B cell (primary cell): ENCODE measurements around the gene IL22RA1. TPM values are rescaled to one million over a fixed set of nuclear protein-coding genes. Genes with fewer than 3 reads are reported as not detected.

Experiments used
- ATAC-seq: fragments of 200-7000 bp; cut with Tn5 transposase; one replicate; pipeline ENCODE4 v1.10.0; 2021; ENCODE audit warnings: low read depth, mild to moderate bottlenecking, moderate number of reproducible peaks, moderate library complexity
- CTCF ChIA-PET: fragments of 350-600 bp; sonication (Branson Sonifier 250); formaldehyde crosslinking; loops from one replicate; lab custom pipeline; 2021; ENCODE audit warnings: antibody characterized with exemption, inconsistent platforms; lab: Charles Lee
- POLR2A ChIA-PET: fragments of 350-600 bp; sonication (Branson Sonifier 250); formaldehyde crosslinking; loops from one replicate; lab custom pipeline; 2021; ENCODE audit warnings: antibody characterized with exemption; lab: Charles Lee
- DNase-seq: peaks from one replicate; pipeline ENCODE4 v3.0.0; 2013
- H2AFZ ChIP-seq: 2 replicates; pipeline ENCODE4 v1.6.1; 2012; ENCODE audit warnings: mild to moderate bottlenecking, low read depth, low read length; ENCODE audit not compliant: insufficient read depth, poor library complexity, severe bottlenecking
- H3K27ac ChIP-seq, 2 donors: 1 replicate in 1 of 2; 2 replicates in 1 of 2; pipeline ENCODE4 v1.5.1; 2012 to 2013; ENCODE audit warnings: low read length in 2 of 2, mild to moderate bottlenecking in 2 of 2, moderate library complexity in 1 of 2
- H3K27me3 ChIP-seq, 4 experiments: fragments of 200-600 bp in 1 of 4; sonication (generic) in 1 of 4; replicated peaks in 1 of 4; 1 replicate in 2 of 4; 2 replicates in 2 of 4; pipeline versions ENCODE4 v1.6.1 to v1.7.0; 2013 to 2016; ENCODE audit warnings: low read length in 3 of 4, mild to moderate bottlenecking in 2 of 4, mixed read lengths in 1 of 4, moderate library complexity in 1 of 4; ENCODE audit not compliant: insufficient read depth in 4 of 4, control insufficient read depth in 3 of 4; ENCODE audit errors: control extremely low read depth in 1 of 4
- H3K36me3 ChIP-seq, 2 experiments: replicated peaks in 1 of 2; 1 replicate in 1 of 2; 2 replicates in 1 of 2; pipeline versions ENCODE4 v1.6.1 to v1.7.1; 2013; ENCODE audit warnings: low read length in 1 of 2; ENCODE audit not compliant: insufficient read depth in 2 of 2, control insufficient read depth in 1 of 2; ENCODE audit errors: control extremely low read depth in 1 of 2, extremely low read depth in 1 of 2
- H3K4me1 ChIP-seq, 2 donors: fragments of 200-600 bp in 1 of 2; sonication (generic) in 1 of 2; 1 replicate in 1 of 2; 2 replicates in 1 of 2; pipeline versions ENCODE4 v1.5.1 to v1.6.1; 2013 to 2017; ENCODE audit warnings: low read length in 2 of 2; ENCODE audit not compliant: control insufficient read depth in 2 of 2, insufficient read depth in 2 of 2
- H3K4me2 ChIP-seq: replicated peaks from 2 replicates; pipeline ENCODE3; 2012; ENCODE audit warnings: mild to moderate bottlenecking, low read depth, low read length; ENCODE audit not compliant: poor library complexity, severe bottlenecking
- H3K4me3 ChIP-seq, 5 experiments: fragments of 200-600 bp in 1 of 5; sonication (generic) in 1 of 5; 1 replicate in 3 of 5; 2 replicates in 2 of 5; pipeline versions ENCODE4 v1.5.1 to v1.7.0; 2011 to 2016; ENCODE audit warnings: low read length in 4 of 5, mild to moderate bottlenecking in 4 of 5, low read depth in 2 of 5, control low read depth in 1 of 5, moderate library complexity in 1 of 5; ENCODE audit not compliant: insufficient read depth in 1 of 5; ENCODE audit errors: control extremely low read depth in 1 of 5, extremely low read depth in 1 of 5
- H3K79me2 ChIP-seq: fragments of 200-600 bp; sonication (generic); one replicate; pipeline ENCODE4 v1.6.0; 2016; ENCODE audit warnings: low read length; ENCODE audit not compliant: control insufficient read depth, insufficient read depth
- H3K9ac ChIP-seq: fragments of 200-600 bp; sonication (generic); 2 replicates; pipeline ENCODE4 v1.6.1; 2017; ENCODE audit warnings: mild to moderate bottlenecking, low read length, moderate library complexity
- H3K9me3 ChIP-seq, 3 donors: one replicate each; pipeline versions ENCODE4 v1.6.1 to v1.7.1; 2013; ENCODE audit warnings: low read length in 2 of 3; ENCODE audit not compliant: control insufficient read depth in 2 of 3, insufficient read depth in 1 of 3; ENCODE audit errors: control extremely low read depth in 1 of 3
- H4K20me1 ChIP-seq: 2 replicates; pipeline ENCODE4 v1.6.0; 2012; ENCODE audit warnings: mild to moderate bottlenecking, low read length; ENCODE audit not compliant: insufficient read depth, control insufficient read depth, poor library complexity, severe bottlenecking
- H3K27ac Mint-ChIP-seq: one replicate; pipeline ENCODE4 v1.8.0; 2021; ENCODE audit warnings: mixed read lengths
- H3K27me3 Mint-ChIP-seq: one replicate; pipeline ENCODE4 v1.8.0; 2021; ENCODE audit warnings: mixed read lengths
- H3K4me1 Mint-ChIP-seq: one replicate; pipeline ENCODE4 v1.8.0; 2021; ENCODE audit warnings: mixed read lengths
- H3K4me3 Mint-ChIP-seq: one replicate; pipeline ENCODE4 v1.8.0; 2021; ENCODE audit warnings: mixed read lengths
- H3K9me3 Mint-ChIP-seq: one replicate; pipeline ENCODE4 v1.8.0; 2022; ENCODE audit warnings: mixed read lengths; ENCODE audit not compliant: insufficient read depth
- EZH2 ChIP-seq: IDR thresholded peaks from 2 replicates; pipeline ENCODE4 v1.6.1; 2012; ENCODE audit warnings: borderline replicate concordance, low read depth, mild to moderate bottlenecking, moderate library complexity, low read length; ENCODE audit not compliant: insufficient read depth, poor library complexity, severe bottlenecking
- WGBS: methylation state at CpG from one replicate; pipeline ENCODE4 v1.1.5; 2013; ENCODE audit warnings: missing lambda C conversion rate; ENCODE audit not compliant: insufficient coverage; 5-methylcytosine and 5-hydroxymethylcytosine counted together
- intact Hi-C: fragments of 100-400 bp; cut with micrococcal nuclease; formaldehyde crosslinking; loops from one replicate; pipeline ENCODE4 v1.10.0; 2022
- polyA plus RNA-seq: library from polyadenylated mRNA; depleted of rRNA; stranded (reverse); fragments of >200 nt; gene quantifications from 2 replicates; pipeline ENCODE4 v1.2.3, GENCODE V29; 2012
- total RNA-seq, 2 donors: library from RNA; stranded (reverse); fragments of 120-200 nt in 1 of 2; gene quantifications; 1 replicate in 1 of 2; 2 replicates in 1 of 2; pipeline versions ENCODE4 v1.2.3 to v1.2.4, GENCODE V29; 2013 to 2022
- TF ChIP-seq, protein P1 (sequence below): fragments of 200-600 bp; IDR thresholded peaks from one replicate; pipeline ENCODE4 v1.8.0; 2022; ENCODE audit warnings: antibody characterized with exemption, mild to moderate bottlenecking

Gene IL22RA1
- total and polyA plus RNA-seq, 2 donors (not counting 1 experiment from before 2014, with no cell fraction given): 0.10 TPM

DNA sequence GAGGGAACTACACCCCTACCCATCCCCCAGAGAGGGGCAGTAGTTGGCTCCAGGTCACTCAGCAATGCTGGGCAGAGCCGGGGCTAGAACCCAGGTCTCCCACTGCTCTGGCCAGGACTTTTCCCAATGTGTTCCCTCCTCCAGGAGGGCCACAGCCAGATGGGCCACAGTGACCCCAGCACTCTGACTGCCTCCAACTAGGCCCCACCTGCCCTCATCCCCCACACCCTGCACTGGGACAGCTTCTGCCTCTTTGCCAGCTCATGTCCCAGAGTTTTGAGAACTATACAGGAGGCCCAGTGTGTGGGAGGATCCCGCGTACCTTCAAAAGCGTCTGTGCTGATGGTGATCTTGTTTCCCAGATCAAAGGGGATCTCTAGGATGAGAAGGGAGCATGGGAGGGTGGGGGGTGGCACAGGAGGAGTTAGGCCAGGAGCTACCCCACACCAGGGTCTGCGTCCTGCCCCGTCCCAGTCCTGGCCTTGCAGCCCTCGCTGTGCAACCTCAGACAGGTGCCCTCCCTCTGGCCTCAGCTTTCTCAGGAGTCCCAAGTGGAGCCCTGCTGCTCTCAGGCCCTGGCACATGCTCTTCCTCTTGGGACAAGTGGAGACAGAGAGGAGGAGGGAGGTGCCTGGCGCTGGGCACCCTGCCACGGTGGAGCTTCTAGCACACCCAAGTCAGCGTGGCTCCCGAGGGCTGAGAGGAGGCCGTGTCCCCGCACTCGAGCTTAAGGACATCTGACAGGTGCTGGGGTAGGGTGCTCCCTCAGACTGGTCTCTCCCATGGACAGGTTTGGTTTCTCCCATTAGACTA is 53.0 kb downstream of the IL22RA1 start:
- WGBS: 97% methylated on average over 14 of the region's 14 CpGs

More for the DNA sequence above, 53.0 kb downstream of the IL22RA1 start:
- Mint-ChIP-seq H3K27me3 (peaks cover 17% of the 10 kb centered on the region), H3K27ac (no peak overlapping the region), H3K4me1 (no peaks in the 10 kb centered on the region), H3K9me3 (no peaks in the 10 kb centered on the region), H3K4me3 (no peak overlapping the region)
- H2AFZ ChIP-seq: no peak overlapping the region
- no peak overlapping the region for H3K4me2 ChIP-seq
- intact Hi-C loops: no loop called here
- CTCF ChIA-PET: no interaction called here
- POLR2A ChIA-PET: no interaction called here
- no peak for DNase-seq
- H3K4me1 ChIP-seq: no peaks in the 10 kb centered on the region
- H3K27me3 ChIP-seq: peaks cover 0 to 2% (median 0%) of the 10 kb centered on the region in 4 experiments
- H3K4me3 ChIP-seq: no peak overlapping the region
- no peaks in the 10 kb centered on the region for H3K9me3 ChIP-seq
- H3K9ac ChIP-seq: no peak overlapping the region
- TF ChIP-seq EZH2: no peak
- TF ChIP-seq, protein P1, sequence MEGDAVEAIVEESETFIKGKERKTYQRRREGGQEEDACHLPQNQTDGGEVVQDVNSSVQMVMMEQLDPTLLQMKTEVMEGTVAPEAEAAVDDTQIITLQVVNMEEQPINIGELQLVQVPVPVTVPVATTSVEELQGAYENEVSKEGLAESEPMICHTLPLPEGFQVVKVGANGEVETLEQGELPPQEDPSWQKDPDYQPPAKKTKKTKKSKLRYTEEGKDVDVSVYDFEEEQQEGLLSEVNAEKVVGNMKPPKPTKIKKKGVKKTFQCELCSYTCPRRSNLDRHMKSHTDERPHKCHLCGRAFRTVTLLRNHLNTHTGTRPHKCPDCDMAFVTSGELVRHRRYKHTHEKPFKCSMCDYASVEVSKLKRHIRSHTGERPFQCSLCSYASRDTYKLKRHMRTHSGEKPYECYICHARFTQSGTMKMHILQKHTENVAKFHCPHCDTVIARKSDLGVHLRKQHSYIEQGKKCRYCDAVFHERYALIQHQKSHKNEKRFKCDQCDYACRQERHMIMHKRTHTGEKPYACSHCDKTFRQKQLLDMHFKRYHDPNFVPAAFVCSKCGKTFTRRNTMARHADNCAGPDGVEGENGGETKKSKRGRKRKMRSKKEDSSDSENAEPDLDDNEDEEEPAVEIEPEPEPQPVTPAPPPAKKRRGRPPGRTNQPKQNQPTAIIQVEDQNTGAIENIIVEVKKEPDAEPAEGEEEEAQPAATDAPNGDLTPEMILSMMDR: no peak
- H3K79me2 ChIP-seq: no peaks in the 10 kb centered on the region
- no peak overlapping the region for H3K27ac ChIP-seq
- no peaks in the 10 kb centered on the region for H4K20me1 ChIP-seq
- ATAC-seq: no peak
- H3K36me3 ChIP-seq: no peaks in the 10 kb centered on the region
